Right lobe of liver (tissue), 6 donors: ENCODE measurements around the gene ATP13A3. TPM values are rescaled to one million over a fixed set of nuclear protein-coding genes. Genes with fewer than 3 reads are reported as not detected.

Experiments
- ATAC-seq, 4 donors: fragments of 200-7000 bp; cut with Tn5 transposase; one replicate each; pipeline ENCODE4 v1.9.1; 2020; ENCODE audit warnings: mild to moderate bottlenecking in 4 of 4, moderate library complexity in 4 of 4
- DNase-seq, 3 donors: peaks; one replicate each; pipeline ENCODE4 v3.0.0-alpha.2; 2020
- H3K27ac ChIP-seq, 3 donors: fragments of 200-600 bp; one replicate each; pipeline ENCODE4 v1.8.0; 2022
- H3K27me3 ChIP-seq, 2 donors: fragments of 200-600 bp; one replicate each; pipeline ENCODE4 v1.8.0; 2022
- H3K36me3 ChIP-seq, 4 donors: fragments of 200-600 bp; sonication (generic) in 1 of 4; one replicate each; pipeline versions ENCODE4 v1.5.1 to v1.8.0; 2017 to 2022; ENCODE audit warnings: control low read depth in 1 of 4
- H3K4me1 ChIP-seq, 4 donors: fragments of 200-600 bp; sonication (generic) in 1 of 4; one replicate each; pipeline versions ENCODE4 v1.5.1 to v1.8.0; 2017 to 2022; ENCODE audit warnings: control low read depth in 1 of 4
- H3K4me3 ChIP-seq, 3 donors: fragments of 200-600 bp; one replicate each; pipeline ENCODE4 v1.8.0; 2022
- H3K9me3 ChIP-seq, 4 donors: fragments of 200-600 bp; sonication (generic) in 1 of 4; one replicate each; pipeline versions ENCODE4 v1.5.1 to v1.8.0; 2017 to 2022; ENCODE audit warnings: control low read depth in 1 of 4
- POLR2A ChIP-seq: fragments of 450-650 bp; IDR thresholded peaks from one replicate; pipeline ENCODE4 v1.6.1; 2017; ENCODE audit warnings: antibody characterized with exemption, mild to moderate bottlenecking
- WGBS: methylation state at CpG from one replicate; pipeline ENCODE4 v1.1.6; 2018; ENCODE audit warnings: low coverage, low lambda C conversion rate; ENCODE audit not compliant: insufficient coverage; ENCODE audit errors: missing lambda C conversion rate; 5-methylcytosine and 5-hydroxymethylcytosine counted together
- intact Hi-C, 2 donors: fragments of 100-400 bp; cut with DNase I; formaldehyde crosslinking; loops; one replicate each; pipeline versions ENCODE4 v1.11.2 to v1.14.1; 2022
- total RNA-seq, 6 experiments: library from RNA; depleted of rRNA in 2 of 6; stranded (reverse); fragments of >200 nt in 2 of 6; fragmentation: NEBNext Ultra II Directional in 3 of 6; extraction: Animal tissue kit (Norgen Biotek cat#: 25700) in 3 of 6; gene quantifications; one replicate each; pipeline versions ENCODE4 v1.1.0 to v1.2.4, GENCODE V29; 2016 to 2023
- TF ChIP-seq, protein P1 (sequence below), 4 donors: fragments of 200-600 bp in 3 of 4; fragments of 450-650 bp in 1 of 4; IDR thresholded peaks; one replicate each; pipeline versions ENCODE4 v1.5.1 to v1.8.0; 2016 to 2022; ENCODE audit warnings: antibody characterized with exemption in 4 of 4, mild to moderate bottlenecking in 2 of 4
- donor health status: DM: no; HTN: yes; CAD: no.
- donor health status: DM: no; HTN: no; CAD: no.
- donor health status: DM: no; HTN: no; CAD: no.
- donor health status: DM: no; HTN: yes; CAD: no.
- donor health status: DM: no; HTN: yes; CAD: no.

ATP13A3 gene
- total RNA-seq, 6 experiments from 2014 or later: 109 to 172 (median 145) TPM

DNA sequence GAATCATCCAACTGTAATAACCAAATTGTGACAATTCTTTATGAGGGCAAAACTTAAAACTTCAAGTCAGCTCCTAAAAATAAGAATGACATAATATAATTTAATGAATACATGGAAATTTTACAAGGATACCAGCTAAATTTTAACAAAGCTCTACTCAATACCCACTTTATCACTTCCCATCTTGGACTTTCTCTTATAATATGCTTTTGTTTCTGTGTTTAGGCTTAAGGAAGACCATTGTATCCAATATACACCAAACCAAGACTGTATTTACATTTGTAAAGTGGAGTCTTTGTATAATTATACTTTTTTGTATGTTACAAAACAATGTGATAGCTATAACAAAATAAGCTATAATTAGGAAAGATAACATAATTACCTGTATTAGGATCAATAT is 16.8 kb downstream of the ATP13A3 start:
- no peak for DNase-seq
- Histone ChIP-seq H3K36me3 (no peaks in the 10 kb centered on the region), H3K4me3 (no peak overlapping the region), H3K4me1 (peaks cover 0 to 20% (median 4%) of the 10 kb centered on the region in 4 donors), H3K27ac (no peak overlapping the region), H3K27me3 (no peaks in the 10 kb centered on the region), H3K9me3 (no peaks in the 10 kb centered on the region)
- intact Hi-C loops: loop anchor here in 1 of 2 donors (10.0 kb wide), 1 partner anchor 105 kb away; no protein-coding TSS in a partner anchor
- TF ChIP-seq, protein P1, sequence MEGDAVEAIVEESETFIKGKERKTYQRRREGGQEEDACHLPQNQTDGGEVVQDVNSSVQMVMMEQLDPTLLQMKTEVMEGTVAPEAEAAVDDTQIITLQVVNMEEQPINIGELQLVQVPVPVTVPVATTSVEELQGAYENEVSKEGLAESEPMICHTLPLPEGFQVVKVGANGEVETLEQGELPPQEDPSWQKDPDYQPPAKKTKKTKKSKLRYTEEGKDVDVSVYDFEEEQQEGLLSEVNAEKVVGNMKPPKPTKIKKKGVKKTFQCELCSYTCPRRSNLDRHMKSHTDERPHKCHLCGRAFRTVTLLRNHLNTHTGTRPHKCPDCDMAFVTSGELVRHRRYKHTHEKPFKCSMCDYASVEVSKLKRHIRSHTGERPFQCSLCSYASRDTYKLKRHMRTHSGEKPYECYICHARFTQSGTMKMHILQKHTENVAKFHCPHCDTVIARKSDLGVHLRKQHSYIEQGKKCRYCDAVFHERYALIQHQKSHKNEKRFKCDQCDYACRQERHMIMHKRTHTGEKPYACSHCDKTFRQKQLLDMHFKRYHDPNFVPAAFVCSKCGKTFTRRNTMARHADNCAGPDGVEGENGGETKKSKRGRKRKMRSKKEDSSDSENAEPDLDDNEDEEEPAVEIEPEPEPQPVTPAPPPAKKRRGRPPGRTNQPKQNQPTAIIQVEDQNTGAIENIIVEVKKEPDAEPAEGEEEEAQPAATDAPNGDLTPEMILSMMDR (IDR thresholded peaks at IDR 0.05): no peak
- TF ChIP-seq POLR2A: no peak
- ATAC-seq: no peak

GRCh38 chr3:194468086-194468485 is 18.7 kb downstream of the ATP13A3 start:
- no peaks in the 10 kb centered on the region for H3K36me3 ChIP-seq
- 73% methylated on average over 3 of the region's 3 CpGs for WGBS
- H3K9me3 ChIP-seq: no peaks in the 10 kb centered on the region
- H3K27ac ChIP-seq: no peak overlapping the region
- H3K4me3 ChIP-seq: no peak overlapping the region
- intact Hi-C loops: no loop called here
- TF ChIP-seq POLR2A: no peak
- TF ChIP-seq, protein P1 (IDR thresholded peaks at IDR 0.05): no peak
- H3K4me1 ChIP-seq: peaks cover 0 to 20% (median 5%) of the 10 kb centered on the region in 4 donors
- ATAC-seq (no peak), DNase-seq (no peak)
- H3K27me3 ChIP-seq: no peaks in the 10 kb centered on the region

DNA sequence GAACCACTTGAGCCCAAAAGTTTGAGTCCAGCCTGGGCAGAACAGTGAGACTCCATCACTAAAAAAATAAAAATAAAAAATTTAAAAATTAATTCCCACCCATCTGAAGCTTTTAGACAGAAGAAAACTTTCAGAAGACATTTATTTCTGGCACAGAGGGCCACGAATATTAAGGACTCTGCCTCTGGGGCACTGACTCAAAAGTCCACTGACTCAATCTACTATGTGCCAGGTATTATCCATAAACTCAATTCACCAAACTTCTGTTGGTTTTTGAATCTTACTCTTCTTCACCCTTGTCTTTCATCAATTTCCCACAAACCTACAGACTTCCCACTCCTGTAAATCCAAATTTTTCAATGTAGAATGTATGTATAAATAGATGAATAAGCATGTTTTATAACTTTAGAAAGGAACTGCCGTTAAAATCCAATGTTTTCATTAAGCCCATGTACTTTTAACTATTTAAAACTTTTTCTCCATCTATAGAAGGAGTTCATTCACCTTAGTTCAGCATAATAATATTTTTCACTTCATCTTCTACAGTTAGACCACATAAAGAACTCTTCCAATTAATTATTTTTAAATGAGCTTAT is 19.9 kb downstream of the ATP13A3 start:
- Histone ChIP-seq H3K4me1 (peaks cover 0 to 15% (median 7%) of the 10 kb centered on the region in 4 donors), H3K9me3 (no peaks in the 10 kb centered on the region), H3K36me3 (no peaks in the 10 kb centered on the region), H3K27me3 (no peaks in the 10 kb centered on the region), H3K27ac (no peak overlapping the region), H3K4me3 (no peak overlapping the region)
- no peak for TF ChIP-seq POLR2A
- TF ChIP-seq, protein P1 (IDR thresholded peaks at IDR 0.05): no peak
- ATAC-seq (peak in 1 of 4 donors; percentile 23), DNase-seq (no peak)
- intact Hi-C loops: no loop called here
- 34% methylated on average over 2 of the region's 2 CpGs for WGBS

DNA sequence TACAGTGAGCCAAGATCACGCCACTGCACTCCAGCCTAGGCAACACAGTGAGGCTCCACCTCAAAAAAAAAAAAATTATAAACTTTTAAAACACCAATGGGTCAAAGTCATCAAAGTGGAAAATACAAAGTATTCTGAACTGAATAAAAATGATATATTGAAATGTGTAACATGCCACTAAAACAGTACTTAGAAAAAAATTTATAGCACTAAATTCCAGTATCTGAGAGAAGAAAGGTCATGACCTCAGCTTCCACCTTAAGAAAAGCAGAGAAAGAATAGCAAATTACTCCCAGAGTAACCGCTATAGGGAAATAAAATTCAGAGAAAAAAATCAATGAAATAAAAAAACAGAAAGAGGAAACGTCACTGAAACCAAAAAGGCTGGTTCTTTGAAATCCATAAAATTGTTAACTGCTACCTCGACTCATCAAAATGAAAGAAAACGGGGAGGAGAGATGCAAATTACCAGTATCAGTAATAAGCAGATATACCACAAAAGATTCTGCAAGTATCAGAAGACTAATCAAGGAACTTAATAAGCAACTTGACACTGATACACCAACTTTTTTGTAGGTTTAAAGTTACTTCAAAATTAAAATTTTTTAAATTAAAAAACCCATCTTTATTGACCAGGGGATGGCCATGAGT is 20.8 kb downstream of the ATP13A3 start:
- no peak overlapping the region for H3K27ac ChIP-seq
- H3K36me3 ChIP-seq: peaks cover 0 to under 1% (median 0%) of the 10 kb centered on the region in 4 donors
- no peak for ATAC-seq
- H3K4me1 ChIP-seq: peaks cover 0 to 21% (median 9%) of the 10 kb centered on the region in 4 donors
- TF ChIP-seq, protein P1 (IDR thresholded peaks at IDR 0.05): no peak
- no peak for TF ChIP-seq POLR2A
- 42% methylated on average over 5 of the region's 5 CpGs for WGBS
- no peaks in the 10 kb centered on the region for H3K9me3 ChIP-seq
- H3K4me3 ChIP-seq: no peak overlapping the region
- H3K27me3 ChIP-seq: no peaks in the 10 kb centered on the region
- DNase-seq: no peak
- intact Hi-C loops: no loop called here
